Liver (tissue), 9 donors: Measurements from ENCODE around the gene SLC12A5. TPM values are rescaled to one million over a fixed set of nuclear protein-coding genes. Genes with fewer than 3 reads are reported as not detected.

Source experiments
- DNase-seq: peaks from one replicate; pipeline ENCODE4 v3.0.0-alpha.2; 2017; ENCODE audit warnings: low spot score
- H3K27ac ChIP-seq, 2 donors: one replicate each; pipeline ENCODE4 v1.7.0; 2013; ENCODE audit warnings: inconsistent platforms in 2 of 2, low read length in 2 of 2, control low read depth in 1 of 2, low read depth in 1 of 2, mild to moderate bottlenecking in 1 of 2
- H3K27me3 ChIP-seq, 4 donors: one replicate each; pipeline versions ENCODE4 v1.6.1 to v1.7.0; 2013; ENCODE audit warnings: low read length in 3 of 4, inconsistent platforms in 1 of 4, mild to moderate bottlenecking in 1 of 4, moderate library complexity in 1 of 4; ENCODE audit not compliant: control insufficient read depth in 4 of 4, insufficient read depth in 4 of 4
- H3K36me3 ChIP-seq, 4 donors: one replicate each; pipeline versions ENCODE4 v1.6.1 to v1.7.0; 2013; ENCODE audit warnings: low read length in 3 of 4, mild to moderate bottlenecking in 3 of 4, low read depth in 1 of 4, moderate library complexity in 1 of 4; ENCODE audit not compliant: control insufficient read depth in 4 of 4, insufficient read depth in 3 of 4
- H3K4me1 ChIP-seq, 4 donors: one replicate each; pipeline versions ENCODE4 v1.6.1 to v1.7.0; 2013; ENCODE audit warnings: low read length in 3 of 4, mild to moderate bottlenecking in 3 of 4, moderate library complexity in 1 of 4; ENCODE audit not compliant: control insufficient read depth in 4 of 4, insufficient read depth in 4 of 4
- H3K4me3 ChIP-seq, 3 donors: one replicate each; pipeline versions ENCODE4 v1.6.1 to v1.7.0; 2013; ENCODE audit warnings: low read length in 3 of 3, control low read depth in 1 of 3, low read depth in 1 of 3, mild to moderate bottlenecking in 1 of 3
- H3K9ac ChIP-seq, 2 donors: one replicate each; pipeline ENCODE4 v1.7.0; 2013; ENCODE audit warnings: low read length in 2 of 2, mild to moderate bottlenecking in 2 of 2, moderate library complexity in 2 of 2, control low read depth in 1 of 2, low read depth in 1 of 2
- H3K9me3 ChIP-seq, 4 donors: one replicate each; pipeline versions ENCODE4 v1.6.1 to v1.7.0; 2013; ENCODE audit warnings: low read length in 3 of 4; ENCODE audit not compliant: control insufficient read depth in 4 of 4
- ATF3 ChIP-seq: IDR thresholded peaks from 2 replicates; pipeline ENCODE4 v1.6.1; 2016; ENCODE audit warnings: antibody characterized with exemption
- CTCF ChIP-seq: fragments of 150-350 bp; IDR thresholded peaks from 2 replicates; pipeline ENCODE4 v1.5.1; 2017; ENCODE audit warnings: improper control_type of control experiment, low read depth, low read length; ENCODE audit not compliant: missing input control
- EGR1 ChIP-seq, 2 donors: IDR thresholded peaks; 2 replicates each; pipeline ENCODE4 v1.6.1; 2016 to 2018; ENCODE audit warnings: antibody characterized with exemption in 2 of 2, low read depth in 2 of 2
- FOXA1 ChIP-seq: IDR thresholded peaks from 2 replicates; pipeline ENCODE4 v1.6.1; 2016; ENCODE audit warnings: antibody characterized with exemption
- FOXA2 ChIP-seq: IDR thresholded peaks from 2 replicates; pipeline ENCODE4 v1.6.1; 2016; ENCODE audit warnings: antibody characterized with exemption
- GABPA ChIP-seq, 2 donors: IDR thresholded peaks in 1 of 2; conservative IDR thresholded peaks in 1 of 2; 2 replicates each; pipeline ENCODE4 v1.6.1; 2016; ENCODE audit warnings: antibody characterized with exemption in 2 of 2, mild to moderate bottlenecking in 1 of 2, moderate library complexity in 1 of 2
- HNF4A ChIP-seq, 2 donors: conservative IDR thresholded peaks; 2 replicates each; pipeline ENCODE4 v1.6.1; 2016; ENCODE audit warnings: antibody characterized with exemption in 2 of 2, mild to moderate bottlenecking in 2 of 2
- HNF4G ChIP-seq: IDR thresholded peaks from 2 replicates; pipeline ENCODE4 v1.6.1; 2016; ENCODE audit warnings: antibody characterized with exemption
- JUND ChIP-seq, 2 donors: IDR thresholded peaks; 2 replicates each; pipeline ENCODE4 v1.6.1; 2016; ENCODE audit warnings: antibody characterized with exemption in 2 of 2
- MAX ChIP-seq: IDR thresholded peaks from 2 replicates; pipeline ENCODE4 v1.6.1; 2016; ENCODE audit warnings: antibody characterized with exemption
- NR2F2 ChIP-seq: IDR thresholded peaks from 2 replicates; pipeline ENCODE4 v1.6.1; 2016; ENCODE audit warnings: antibody characterized with exemption
- RAD21 ChIP-seq, 2 donors: IDR thresholded peaks; 2 replicates each; pipeline ENCODE4 v1.6.1; 2016; ENCODE audit warnings: antibody characterized with exemption in 2 of 2, mild to moderate bottlenecking in 2 of 2
- REST ChIP-seq: IDR thresholded peaks from 2 replicates; pipeline ENCODE4 v1.6.1; 2016; ENCODE audit warnings: antibody characterized with exemption, mild to moderate bottlenecking
- RXRA ChIP-seq, 2 donors: IDR thresholded peaks; 2 replicates each; pipeline ENCODE4 v1.6.1; 2017 to 2018; ENCODE audit warnings: antibody characterized with exemption in 2 of 2, mild to moderate bottlenecking in 1 of 2
- SP1 ChIP-seq: IDR thresholded peaks from 2 replicates; pipeline ENCODE4 v1.6.1; 2018; ENCODE audit warnings: antibody characterized with exemption, mild to moderate bottlenecking
- TAF1 ChIP-seq: conservative IDR thresholded peaks from 2 replicates; pipeline ENCODE4 v1.6.1; 2016; ENCODE audit warnings: antibody characterized with exemption, mild to moderate bottlenecking
- YY1 ChIP-seq: IDR thresholded peaks from 2 replicates; pipeline ENCODE4 v1.6.1; 2016; ENCODE audit warnings: antibody characterized with exemption, mild to moderate bottlenecking
- ZBTB33 ChIP-seq: IDR thresholded peaks from 2 replicates; pipeline ENCODE4 v1.6.1; 2016; ENCODE audit warnings: antibody characterized with exemption
- polyA plus RNA-seq, 2 donors: library from polyadenylated mRNA; stranded (reverse) in 1 of 2; unstranded in 1 of 2; fragments of 200-250 nt in 1 of 2; fragments of >200 nt in 1 of 2; fragmentation: Nextera tagmentation in 1 of 2; extraction: Ambion mirVana in 1 of 2; gene quantifications; one replicate each; pipeline versions ENCODE4 v1.2.1 to v1.2.3, GENCODE V29; 2013 to 2015
- total RNA-seq, 2 donors: library from RNA; depleted of rRNA; stranded (reverse); fragments of >200 nt; gene quantifications; one replicate each; pipeline ENCODE4 v1.2.3, GENCODE V29; 2014
- donor health status: healthy.
- donor health status: healthy.
- donor health status: healthy.
- donor health status: healthy.
- donor health status: healthy.

SLC12A5 gene
- total and polyA plus RNA-seq, 4 donors = 0.33 to 1.5 TPM; not detected in 2

- TF ChIP-seq YY1 = no peak
- TF ChIP-seq REST = no peak
- TF ChIP-seq ATF3 = no peak
- TF ChIP-seq HNF4G = no peak
- no peak for TF ChIP-seq RAD21 (IDR thresholded peaks at IDR 0.05)
- no peak for TF ChIP-seq NR2F2
- TF ChIP-seq RXRA (IDR thresholded peaks at IDR 0.05) = no peak
- no peak for TF ChIP-seq FOXA1
- TF ChIP-seq ZBTB33 = no peak
- no peak for TF ChIP-seq GABPA (IDR thresholded peaks at IDR 0.05 in 1 of 2, conservative IDR thresholded peaks at IDR 0.05 in 1 of 2)
- TF ChIP-seq HNF4A (conservative IDR thresholded peaks at IDR 0.05) = no peak
- no peak for TF ChIP-seq TAF1
- no peak for TF ChIP-seq SP1
- TF ChIP-seq MAX = no peak
- TF ChIP-seq CTCF = no peak
- no peak for TF ChIP-seq FOXA2
- TF ChIP-seq EGR1 (IDR thresholded peaks at IDR 0.05; ENCODE audit: low read depth in 2 of 2) = no peak
- no peak for TF ChIP-seq JUND (IDR thresholded peaks at IDR 0.05)
- H3K9me3 ChIP-seq = no peaks in the 10 kb centered on the region
- no peak overlapping the region for H3K4me3 ChIP-seq
- no peaks in the 10 kb centered on the region for H3K27me3 ChIP-seq
- no peak for DNase-seq
- no peak overlapping the region for H3K27ac ChIP-seq
- no peak overlapping the region for H3K9ac ChIP-seq
- H3K4me1 ChIP-seq = no peaks in the 10 kb centered on the region
- no peaks in the 10 kb centered on the region for H3K36me3 ChIP-seq
Measured at GRCh38 chr20:46049815-46050214, 20.8 kb downstream of the SLC12A5 start.
